COR-L47 (cell line): ENCODE results near the gene DNMT3A.

ENCODE experiments used
- DNase-seq: peaks from one replicate; lab custom pipeline; 2025; lab: John Stamatoyannopoulos, UW

The DNMT3A gene

DNA sequence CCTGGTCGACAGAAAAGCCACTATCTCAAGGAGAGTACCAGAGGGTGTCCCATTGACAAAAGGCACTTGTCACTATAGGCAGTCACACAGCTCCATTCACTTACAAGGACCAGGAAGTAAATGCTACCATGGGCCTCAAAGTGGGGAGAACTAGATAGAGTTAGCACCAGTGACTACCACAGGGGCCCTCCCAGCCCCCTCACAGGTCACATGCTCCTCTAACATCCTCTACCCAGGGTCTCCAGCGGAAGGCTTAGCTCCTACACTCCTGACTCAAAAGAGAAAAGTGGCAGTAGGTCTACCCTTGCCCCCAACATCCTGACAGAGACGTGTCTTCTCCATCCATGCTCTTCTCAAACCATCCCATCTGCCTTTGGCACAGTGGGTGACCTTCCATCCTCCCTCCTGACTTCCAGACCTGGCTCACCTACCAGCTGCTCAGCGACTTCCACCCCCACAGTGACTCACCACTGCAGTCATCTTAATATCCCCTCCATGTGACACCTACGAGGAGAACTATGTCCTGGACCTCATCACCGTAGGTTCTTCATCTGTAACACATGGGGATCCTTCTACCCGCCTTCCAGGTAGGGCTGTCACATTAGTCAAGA, 5.6 kb upstream of the DNMT3A start:
- DNase-seq, result no peak

DNA sequence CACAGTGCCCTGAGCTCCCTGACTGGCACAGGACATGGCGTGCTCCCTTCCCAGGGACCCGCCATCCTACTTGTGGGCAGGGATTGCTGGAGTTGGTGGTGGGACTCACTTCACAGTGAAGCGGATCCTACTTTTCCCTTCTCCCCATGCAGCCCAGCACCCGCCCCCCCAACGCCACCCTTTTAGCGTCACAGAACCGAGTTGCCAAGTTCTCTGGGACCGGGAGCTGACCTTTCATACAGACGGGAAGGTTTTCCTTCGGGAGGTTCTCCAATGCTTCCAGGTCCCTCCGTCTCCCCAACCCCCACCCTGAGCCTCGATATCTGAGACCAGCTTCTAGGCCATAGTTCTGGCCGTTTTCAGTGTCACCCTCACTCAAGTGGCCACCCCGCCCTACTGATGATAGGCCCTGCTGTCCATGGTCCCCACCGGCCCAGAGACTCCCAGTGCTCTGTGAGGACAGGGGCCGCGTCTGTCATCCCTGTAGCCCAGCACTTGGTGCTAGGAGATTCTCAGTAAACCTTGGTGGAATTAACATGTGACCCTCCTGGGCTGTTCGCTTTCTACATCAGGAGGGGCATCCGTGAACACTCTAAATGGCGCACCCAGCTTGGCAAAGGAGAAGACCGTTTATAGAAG, 1.6 kb upstream of the DNMT3A start:
- DNase-seq, result no peak

GRCh38 chr2:25342372-25343186, 854 bp upstream of the DNMT3A start:
- peak; percentile 77 for DNase-seq

DNA sequence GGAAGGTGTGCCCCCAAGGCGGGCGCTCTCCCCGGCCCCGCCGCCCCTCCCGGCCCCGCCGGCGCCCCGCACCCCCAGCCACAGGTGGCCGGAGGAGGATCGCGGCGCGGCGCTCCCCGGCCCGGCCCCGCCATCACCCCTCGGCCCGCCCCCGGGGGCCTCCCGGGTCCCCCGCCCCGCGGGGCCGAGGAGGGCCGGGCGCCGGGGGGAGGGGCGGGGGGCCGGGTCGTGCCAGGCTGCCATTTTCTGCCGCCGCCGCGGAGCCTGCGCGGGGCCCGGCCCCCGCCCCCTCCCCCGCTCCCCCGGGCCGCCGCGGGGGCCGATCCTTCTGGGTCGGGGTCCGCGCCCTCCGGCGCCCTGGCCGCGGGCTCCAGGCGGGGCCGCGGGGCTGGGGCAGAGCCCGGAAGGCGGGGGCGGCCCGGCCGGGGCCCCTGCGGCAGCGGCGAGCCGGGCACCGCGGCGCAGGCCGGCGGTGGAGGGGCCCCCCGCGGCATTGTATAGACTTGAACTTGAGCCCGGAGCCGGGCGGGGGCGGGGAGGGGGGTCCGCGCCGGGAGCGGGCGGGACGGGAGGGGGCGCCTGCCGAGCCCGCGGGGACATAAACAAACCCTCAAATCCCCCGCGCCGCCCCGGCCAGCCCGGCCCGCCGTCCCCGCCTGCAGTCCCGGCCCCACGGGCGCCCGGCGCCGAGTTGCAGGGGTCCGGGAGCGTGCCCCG, 556 bp downstream of the DNMT3A start:
- peak; percentile 54 for DNase-seq

DNA sequence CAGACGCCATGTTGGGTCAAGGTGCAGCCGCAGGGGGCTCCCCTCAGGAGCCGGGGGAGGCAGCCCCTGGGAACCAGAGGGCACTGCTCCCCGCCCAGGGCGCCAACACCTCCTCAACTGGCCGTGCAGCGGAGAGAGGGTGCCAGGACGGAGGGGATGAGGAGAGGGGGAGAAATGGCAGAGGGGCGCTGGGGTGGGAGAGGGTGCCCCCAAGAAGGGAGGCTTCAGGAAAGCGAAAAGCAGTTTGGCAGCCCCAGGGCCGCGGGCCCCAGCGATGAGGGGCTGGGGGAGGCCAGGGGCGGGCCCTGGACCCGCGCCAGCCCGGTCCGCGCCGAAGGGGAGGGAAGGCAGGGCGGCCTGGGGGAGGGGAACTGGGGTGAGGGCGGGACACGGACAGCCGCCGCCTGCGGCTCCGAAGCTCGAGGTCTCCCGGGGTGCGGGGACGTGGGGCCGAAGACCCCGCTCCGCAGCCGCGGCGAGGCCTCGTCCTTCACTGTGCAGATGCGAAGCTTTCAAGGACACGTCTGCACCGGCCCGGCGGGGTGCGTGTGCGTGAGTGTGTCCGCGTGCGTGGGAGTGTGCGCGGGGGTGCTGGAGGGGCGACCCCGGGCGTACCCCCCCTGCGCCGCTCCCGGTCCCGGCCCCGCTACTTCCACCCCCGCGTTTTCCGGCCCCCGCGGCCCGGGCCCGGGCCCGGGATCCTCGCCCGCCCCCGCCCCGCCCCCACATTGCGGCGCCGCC, 1.4 kb downstream of the DNMT3A start:
- peak; percentile 73 for DNase-seq

DNA sequence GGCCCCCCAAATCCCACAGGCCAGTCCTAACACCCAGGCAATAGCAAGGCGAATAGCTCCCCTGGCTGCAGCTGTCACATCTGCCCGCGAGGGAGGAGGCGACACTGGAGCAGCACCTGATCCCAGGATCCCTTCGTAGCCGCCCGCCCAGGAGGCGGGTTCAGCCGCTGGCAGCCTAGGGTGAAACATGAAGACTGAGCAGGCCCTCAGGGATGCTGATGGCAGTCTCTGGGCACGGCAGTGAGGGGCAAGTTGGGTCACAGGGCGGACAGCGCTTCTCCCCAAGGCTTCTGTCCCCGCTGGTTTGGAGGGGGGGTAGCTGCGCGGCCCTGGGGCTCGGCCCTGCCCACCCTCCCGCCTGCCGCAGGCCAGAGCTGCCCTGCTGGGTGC, 1.9 kb downstream of the DNMT3A start:
- peak; percentile 68 for DNase-seq

DNA sequence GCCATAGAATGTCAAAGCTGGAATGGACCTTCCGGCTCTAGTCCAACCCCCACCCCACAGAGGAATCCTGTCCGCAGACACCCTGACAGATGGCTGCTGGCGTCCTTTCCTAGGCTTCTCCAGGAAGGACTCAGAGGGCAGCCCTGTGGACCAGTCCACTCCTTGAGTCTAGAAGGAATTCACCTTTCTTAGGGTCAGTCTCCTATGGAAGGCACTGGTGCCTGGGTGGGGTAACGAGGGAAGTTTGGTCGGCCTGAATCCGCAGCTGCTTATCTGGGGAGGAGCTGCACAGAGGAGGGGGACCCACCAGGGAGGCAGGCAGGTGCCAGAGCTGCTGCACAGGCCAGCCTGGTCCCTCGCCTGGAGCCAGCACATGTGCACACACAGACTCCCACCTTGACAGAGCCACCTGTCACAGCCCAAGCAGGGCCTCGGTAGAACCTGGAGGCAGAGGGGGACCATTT, 2.5 kb downstream of the DNMT3A start:
- DNase-seq, result peak; percentile 42

DNA sequence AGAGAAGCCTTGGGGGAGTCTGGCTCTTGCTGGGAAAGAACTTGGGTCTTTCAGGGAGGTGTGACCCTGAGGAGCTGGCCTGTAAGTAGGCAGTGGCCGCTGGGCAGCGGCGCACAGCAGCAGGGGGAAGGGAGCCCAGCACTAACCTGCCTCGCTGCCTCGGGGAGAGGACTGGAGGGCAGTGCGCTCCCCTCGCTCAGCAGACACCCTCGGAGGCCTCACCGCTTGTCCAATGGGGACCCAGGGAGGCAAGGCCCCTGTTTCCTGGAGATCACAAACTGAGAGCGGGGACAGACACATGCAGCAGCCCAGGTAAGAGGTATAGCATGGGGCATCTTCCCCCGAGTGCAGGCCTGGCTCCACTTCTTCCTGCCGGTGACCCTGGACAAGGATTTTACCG, 3.3 kb downstream of the DNMT3A start:
- no peak for DNase-seq

GRCh38 chr2:25337891-25338290, 3.8 kb downstream of the DNMT3A start:
- DNase-seq, result no peak

GRCh38 chr2:25337276-25337675, 4.4 kb downstream of the DNMT3A start:
- DNase-seq, result no peak

DNA sequence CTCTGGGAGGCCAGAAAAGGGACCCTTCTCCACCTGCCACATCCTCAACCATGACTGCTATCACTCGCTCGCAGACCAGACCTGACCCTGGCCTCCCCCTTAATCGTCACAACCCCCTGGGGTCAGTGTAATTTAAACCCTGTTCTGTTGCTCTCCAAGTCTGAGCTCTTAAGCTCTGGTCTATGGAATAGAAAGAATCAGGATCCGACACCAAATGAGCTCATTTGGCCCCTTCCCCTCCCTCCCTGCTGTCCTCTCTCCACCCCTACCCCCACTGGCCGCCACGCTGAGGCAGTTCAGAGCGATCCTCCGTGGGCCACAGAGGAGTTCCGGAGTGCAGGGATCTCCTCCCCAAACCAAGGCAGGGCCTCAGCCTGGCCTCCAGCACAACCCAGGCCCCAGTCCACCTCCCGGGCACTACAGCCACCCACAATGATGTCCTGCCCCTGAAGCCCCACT, 5.3 kb downstream of the DNMT3A start:
- DNase-seq, result no peak

DNA sequence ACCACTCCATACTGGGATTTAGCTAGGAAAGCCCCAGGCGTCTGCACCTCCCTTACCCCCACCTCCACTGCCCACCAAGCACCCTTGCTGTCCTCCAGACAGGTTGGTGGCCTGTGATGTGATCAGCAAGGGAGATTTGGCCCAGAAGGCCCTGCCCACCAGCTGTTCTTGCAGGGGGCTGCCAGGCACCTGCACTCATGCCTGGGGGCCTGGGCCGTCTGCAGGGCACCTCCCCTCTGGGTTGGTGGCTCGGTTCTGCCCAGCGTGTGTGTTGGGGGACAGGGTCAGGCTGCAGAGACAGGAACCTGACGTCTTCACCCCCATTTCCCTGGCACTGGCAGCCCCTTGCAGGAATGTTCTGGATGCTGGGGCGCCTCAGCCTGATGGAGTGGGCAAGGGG, 5.8 kb downstream of the DNMT3A start:
- no peak for DNase-seq

GRCh38 chr2:25335204-25335603, 6.5 kb downstream of the DNMT3A start:
- DNase-seq, result no peak

- DNase-seq, result no peak
Observed at GRCh38 chr2:25334482-25334881, 7.2 kb downstream of the DNMT3A start.

DNA sequence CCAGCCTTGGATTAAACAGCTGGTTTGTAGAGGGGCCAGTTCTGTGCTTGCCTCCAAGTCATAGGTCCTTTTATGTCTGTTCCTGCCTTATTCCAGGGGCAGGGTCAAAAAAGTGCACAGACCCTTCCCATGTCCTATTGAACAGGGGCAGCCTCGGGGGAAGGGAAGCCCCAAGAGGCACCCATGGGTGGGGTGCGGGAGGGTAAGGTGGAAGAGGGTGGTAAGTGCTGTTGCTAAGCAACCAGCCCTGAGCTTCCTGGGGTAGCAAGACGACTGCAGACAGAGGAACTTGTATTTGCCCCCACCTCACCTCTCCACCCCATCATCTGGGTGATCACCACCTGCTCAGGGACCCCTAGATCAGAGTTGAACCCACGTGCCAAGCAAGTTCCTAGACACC, 7.7 kb downstream of the DNMT3A start:
- no peak for DNase-seq

DNA sequence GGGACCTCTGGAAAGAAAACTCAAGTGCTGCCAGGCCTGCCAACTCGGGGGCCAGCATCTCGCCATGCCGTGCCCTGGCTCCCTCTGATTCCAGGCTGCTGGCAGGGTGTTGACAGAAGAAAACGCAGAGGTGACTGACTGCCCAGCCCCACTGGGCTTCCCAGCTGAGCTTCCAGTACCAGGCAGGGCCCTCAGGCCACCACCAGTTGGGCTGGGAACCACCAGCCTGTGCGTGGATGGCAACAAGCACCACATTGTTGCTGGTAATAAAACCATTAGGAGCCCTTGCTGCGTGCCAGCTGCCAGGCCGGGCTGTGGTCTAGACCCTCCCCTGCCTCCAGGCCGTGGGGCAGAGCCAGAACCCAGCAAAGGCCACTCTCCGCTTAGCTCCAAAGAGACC, 9.2 kb downstream of the DNMT3A start:
- DNase-seq, result no peak

- no peak for DNase-seq
Observed at GRCh38 chr2:25331686-25332365, 9.9 kb downstream of the DNMT3A start.

DNA sequence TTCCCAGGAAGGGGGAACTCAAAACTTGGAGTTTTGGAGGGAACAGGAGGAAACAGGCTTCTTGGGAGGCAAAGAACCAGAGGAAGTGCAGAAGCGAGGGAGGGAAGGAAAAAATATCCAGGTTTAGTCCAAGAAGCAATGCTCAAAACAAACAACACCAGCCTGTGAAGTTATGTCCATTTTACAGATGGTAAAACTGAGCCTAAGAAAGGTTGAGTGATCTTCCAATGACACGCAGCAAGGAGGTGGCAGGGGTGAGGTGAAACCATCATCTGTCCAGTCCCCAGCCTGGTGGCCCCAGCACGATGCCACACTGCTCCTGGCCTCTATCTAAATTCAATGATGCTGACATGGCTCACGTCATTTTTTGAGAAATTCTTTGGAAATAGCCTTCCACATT, 10.8 kb downstream of the DNMT3A start:
- DNase-seq, result no peak

DNA sequence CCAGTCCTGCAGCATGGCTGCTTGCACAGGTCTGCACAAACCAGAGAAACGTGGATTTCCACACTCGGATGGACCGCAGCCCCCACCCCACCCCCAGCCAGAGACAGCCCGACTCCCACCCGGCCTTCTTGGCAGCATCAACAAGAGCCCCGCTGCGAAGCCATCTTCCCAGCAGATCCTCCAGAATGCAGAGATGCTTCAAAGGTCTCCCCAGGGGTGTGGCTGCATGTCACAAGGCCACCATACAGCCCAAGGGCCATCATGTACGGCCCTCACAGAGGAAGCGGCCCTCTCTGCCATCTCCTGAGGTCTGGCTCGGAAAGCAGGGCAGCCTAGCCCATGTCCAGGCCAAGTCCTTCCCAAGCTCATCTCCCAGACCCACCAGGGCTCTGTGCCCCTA, 11.5 kb downstream of the DNMT3A start:
- no peak for DNase-seq

DNA sequence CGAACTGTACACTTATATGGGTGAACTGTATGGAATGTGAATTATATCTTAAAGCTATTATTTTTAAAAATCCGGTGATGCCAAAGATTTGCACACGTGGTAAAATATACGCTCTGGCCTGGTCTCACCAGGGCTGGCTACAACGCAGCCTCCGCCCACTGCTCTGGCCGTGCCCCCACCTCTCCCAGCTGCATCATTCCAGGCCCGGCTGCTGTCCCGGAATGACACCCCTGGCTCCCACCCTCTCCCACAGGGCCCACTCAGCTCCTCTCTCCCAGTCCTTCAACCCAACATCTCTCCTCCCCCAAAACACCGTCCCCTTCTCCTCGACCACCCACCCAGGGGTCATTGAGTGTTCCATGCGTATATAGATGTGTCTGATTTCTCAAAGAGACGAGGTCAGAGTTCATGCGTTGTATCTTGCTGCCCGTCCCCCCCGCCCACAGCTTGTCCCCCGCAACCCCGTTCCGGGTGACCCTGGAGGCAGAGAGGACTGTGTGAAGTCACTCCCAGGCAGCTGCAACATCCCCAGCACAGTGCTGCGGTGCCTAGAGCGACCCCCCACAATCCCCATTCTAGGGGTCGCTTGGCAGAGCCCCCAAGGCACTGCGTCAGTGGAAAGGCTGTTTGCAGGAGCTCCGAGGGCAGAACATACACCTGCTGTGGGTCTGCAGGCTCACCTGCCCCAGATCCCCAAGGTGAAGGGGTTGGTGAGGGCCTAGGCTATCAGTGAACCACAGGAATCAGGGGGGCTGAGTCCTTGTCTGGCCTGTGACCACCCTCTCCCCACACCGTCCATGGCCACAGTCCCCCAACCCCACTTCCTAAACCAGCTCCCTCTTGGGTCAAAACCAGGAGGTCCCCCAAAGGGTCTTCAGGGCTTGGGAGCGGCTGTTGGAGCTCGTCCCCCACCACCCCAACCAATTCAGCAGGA, 13.3 kb downstream of the DNMT3A start:
- no peak for DNase-seq
